Adrenal gland (tissue), 5 donors: ENCODE results near the gene IRF2BP2.

Experiments
- CTCF ChIP-seq, 6 experiments: fragments of 450-650 bp in 4 of 6; fragments of 200-600 bp in 2 of 6; sonication (generic) in 1 of 6; IDR thresholded peaks; 1 replicate in 5 of 6; 2 replicates in 1 of 6; pipeline versions ENCODE4 v1.5.1 to v1.8.0; 2016 to 2021; ENCODE audit warnings: antibody characterized with exemption in 6 of 6, mild to moderate bottlenecking in 2 of 6, moderate library complexity in 1 of 6
- POLR2A ChIP-seq, 2 donors: fragments of 450-650 bp; IDR thresholded peaks; one replicate each; pipeline ENCODE4 v1.6.1; 2017; ENCODE audit warnings: antibody characterized with exemption in 2 of 2, mild to moderate bottlenecking in 2 of 2, moderate library complexity in 1 of 2
- donor health status: DM: no; HTN: no; CAD: no.

GRCh38 chr1:234584420-234584805, 25.6 kb downstream of the IRF2BP2 start:
- TF ChIP-seq CTCF (IDR thresholded peaks at IDR 0.05) (no peak), POLR2A (IDR thresholded peaks at IDR 0.05) (no peak)
